GM10266 (cell line): ENCODE measurements around the gene VCX3B.
"Not testable (repeated sequence)": the region's sequence is repeated elsewhere in the genome, so short reads cannot be mapped to it uniquely, and the experiment has no call there.

Source experiments
- DNase-seq: peaks from one replicate; pipeline ENCODE4 v3.0.0; 2012; ENCODE audit errors: extremely low spot score
- TF ChIP-seq, protein P1 (sequence below): IDR thresholded peaks from 2 replicates; pipeline ENCODE4 v1.5.1; 2012; ENCODE audit warnings: mild to moderate bottlenecking, low read depth; ENCODE audit not compliant: control insufficient read depth, insufficient read depth; ENCODE audit errors: missing control alignments

Gene VCX3B

DNA sequence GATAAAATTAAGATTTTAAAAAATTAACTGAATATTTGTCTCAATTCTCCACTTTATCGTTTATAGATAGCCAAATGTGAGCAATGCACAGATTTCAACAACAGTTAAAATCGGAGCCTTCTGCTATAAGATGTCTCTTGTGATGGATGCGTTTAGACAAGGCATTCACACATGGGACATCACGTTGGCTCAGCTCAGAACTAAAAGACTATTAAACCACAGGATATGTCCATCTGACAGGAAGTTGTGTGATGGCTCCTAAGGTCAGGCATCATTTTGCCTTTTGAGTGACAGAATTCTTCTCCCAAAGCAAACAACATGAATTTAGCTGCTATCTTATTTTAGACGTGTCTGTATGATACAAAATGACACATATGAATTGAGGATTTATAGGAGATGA is 17.3 kb upstream of the VCX3B start:
- TF ChIP-seq, protein P1, sequence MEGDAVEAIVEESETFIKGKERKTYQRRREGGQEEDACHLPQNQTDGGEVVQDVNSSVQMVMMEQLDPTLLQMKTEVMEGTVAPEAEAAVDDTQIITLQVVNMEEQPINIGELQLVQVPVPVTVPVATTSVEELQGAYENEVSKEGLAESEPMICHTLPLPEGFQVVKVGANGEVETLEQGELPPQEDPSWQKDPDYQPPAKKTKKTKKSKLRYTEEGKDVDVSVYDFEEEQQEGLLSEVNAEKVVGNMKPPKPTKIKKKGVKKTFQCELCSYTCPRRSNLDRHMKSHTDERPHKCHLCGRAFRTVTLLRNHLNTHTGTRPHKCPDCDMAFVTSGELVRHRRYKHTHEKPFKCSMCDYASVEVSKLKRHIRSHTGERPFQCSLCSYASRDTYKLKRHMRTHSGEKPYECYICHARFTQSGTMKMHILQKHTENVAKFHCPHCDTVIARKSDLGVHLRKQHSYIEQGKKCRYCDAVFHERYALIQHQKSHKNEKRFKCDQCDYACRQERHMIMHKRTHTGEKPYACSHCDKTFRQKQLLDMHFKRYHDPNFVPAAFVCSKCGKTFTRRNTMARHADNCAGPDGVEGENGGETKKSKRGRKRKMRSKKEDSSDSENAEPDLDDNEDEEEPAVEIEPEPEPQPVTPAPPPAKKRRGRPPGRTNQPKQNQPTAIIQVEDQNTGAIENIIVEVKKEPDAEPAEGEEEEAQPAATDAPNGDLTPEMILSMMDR = no peak
- no peak for DNase-seq

DNA sequence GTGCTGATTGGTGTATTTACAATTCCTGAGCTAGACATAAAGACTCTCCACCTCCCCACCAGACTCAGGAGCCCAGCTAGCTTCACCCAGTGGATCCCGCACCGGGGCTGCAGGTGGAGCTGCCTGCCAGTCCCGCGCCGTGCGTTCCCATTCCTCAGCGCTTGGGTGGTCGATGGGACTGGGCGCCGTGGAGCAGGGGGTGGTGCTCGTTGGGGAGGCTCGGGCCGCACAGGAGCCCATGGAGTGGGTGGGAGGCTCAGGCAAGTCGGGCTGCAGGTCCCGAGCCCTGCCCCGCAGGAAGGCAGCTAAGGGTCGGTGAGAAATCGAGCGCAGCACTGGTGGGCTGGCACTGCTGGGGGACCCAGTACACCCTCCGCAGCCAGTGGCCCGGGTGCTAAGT is 12.3 kb upstream of the VCX3B start:
- not testable (repeated sequence) for DNase-seq

DNA sequence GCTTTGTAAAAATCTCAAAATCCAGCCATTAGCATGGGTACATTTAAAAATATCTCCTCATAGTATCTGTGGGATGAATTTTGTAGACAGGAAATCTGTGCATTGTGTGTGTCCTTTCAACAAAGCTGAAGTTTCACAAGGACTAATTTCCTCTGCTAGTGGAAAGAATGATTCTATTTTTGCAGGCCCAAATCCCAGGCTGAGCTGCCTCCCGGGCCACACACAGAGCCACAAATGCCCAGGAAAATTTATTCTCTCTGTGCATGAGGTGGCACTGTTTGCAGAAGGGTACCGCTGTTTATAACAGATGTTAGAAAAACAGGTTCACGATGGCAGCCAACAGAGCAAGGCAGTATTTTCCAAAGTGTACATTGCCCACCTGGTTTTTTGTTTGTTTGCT is 11.0 kb upstream of the VCX3B start:
- TF ChIP-seq, protein P1 = no peak
- DNase-seq = no peak

DNA sequence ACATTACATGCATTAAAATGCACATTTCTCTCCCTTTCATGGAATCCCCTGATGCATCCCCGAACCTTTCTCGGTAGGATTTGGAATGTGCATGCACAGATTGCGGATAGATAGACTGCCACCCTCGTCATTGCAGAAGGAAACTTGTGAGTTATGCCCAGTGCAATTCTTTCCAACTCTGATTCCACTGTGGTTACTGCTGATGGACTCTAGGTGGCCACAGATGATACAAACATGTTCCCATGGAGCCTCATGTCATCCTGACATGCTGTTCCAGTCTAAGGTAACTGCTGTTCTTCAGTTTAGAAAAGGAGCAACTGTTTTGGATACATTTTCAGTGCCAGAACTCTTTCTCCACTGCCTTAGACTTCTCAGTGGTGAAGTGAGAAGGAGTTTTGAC is 9.1 kb upstream of the VCX3B start:
- TF ChIP-seq, protein P1 = no peak
- DNase-seq = no peak

DNA sequence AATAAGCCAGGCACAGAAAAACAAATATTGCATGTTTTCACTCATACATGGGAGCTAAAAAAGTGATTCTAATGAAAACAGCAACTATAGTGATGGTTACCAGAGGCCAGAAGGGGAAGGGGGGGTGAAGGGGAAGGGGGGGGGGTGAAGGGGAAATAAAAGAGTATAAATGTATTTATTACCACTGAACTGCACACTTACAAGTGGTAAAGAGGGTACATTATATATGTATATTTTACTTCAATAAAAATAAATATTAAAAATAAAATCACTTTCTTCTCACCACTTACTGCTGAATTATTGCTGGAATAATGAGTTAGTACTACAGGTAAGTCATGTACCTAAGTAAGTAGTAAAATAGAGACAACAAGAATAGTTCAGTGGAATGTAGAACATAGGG is 2.1 kb upstream of the VCX3B start:
- DNase-seq = no peak
- TF ChIP-seq, protein P1 = no peak

DNA sequence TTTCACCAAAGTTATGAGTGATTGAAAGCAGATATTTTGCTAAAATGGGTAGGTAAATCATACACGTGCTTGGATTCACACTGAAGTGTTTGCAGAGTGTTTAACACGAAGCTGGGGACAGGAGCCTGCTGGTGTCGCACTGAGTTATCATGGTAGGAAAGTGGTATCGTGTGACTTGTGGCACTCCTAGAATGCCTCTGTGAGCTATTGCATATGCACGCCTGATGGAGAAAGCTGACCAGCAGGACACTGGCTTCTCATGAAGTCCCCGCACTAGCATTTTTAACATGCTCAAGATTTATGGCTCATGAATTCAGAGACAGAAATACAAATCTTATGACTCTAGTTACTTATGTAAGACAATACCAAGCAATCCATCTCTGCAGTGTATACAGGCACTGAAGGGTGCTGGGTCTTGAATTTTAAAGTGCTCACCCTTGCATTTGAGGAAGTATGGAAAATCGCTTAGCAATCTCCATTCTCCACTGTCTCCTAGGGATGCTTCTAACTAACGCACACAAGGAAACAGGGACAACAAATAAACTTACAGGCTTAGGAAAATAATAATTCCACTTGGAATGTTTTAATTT is 19.8 kb downstream of the VCX3B start:
- TF ChIP-seq, protein P1 = no peak
- no peak for DNase-seq

DNA sequence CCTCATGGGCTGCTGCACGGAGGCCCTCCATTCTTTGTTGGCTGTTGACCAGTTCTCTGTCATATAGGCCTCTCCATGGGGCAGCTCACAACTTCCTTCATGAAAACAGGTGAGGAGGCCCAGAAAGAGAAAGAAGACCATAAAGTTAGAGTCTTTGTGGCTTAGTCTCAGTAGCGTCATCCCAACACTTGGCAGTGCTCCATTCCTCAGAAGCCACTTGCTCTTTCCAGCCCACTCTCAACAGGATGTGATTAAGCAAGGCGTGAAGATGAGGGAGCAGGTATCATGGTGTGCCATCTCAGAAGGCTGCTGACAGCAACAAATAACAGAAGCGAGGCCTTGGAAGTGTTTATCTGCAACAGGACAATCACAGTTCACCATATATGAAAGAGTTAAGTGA is 30.4 kb downstream of the VCX3B start:
- DNase-seq = not testable (repeated sequence)

DNA sequence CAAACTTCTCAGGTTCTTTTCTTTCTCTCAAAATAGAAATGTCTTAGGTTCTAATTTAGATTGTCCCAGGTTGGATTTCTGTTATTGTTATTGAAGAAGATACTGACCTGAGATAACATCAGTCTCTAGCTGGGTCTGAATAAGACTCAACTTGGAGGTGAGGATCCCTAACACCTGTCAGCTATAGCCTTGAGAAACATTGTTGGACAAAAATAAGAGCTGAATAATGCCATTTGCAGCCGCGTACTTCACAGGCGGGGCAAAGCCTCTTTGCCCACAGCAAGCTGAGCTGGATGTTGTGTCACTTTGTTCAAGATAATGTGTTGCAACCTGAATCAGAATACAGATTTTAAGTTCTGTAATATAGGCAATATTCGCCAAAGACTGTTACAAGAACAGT is 35.6 kb downstream of the VCX3B start:
- DNase-seq = no peak
- TF ChIP-seq, protein P1 = no peak

DNA sequence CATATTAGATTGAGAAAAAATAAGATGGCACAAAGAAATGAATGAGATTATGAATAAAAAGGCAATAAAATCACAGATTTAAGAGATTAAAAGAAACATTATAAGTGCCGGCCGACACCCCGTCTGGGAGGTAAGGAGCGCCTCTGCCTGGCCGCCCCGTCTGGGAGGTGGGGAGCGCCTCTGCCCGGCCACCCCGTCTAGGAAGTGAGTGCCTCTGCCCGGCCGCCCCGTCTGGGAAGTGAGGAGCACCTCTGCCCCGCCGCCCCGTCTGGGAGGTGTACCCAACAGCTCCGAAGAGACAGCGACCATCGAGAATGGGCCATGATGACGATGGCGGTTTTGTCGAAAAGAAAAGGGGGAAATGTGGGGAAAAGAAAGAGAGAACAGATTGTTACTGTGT is 37.5 kb downstream of the VCX3B start:
- DNase-seq = not testable (repeated sequence)
